ENCODE results near the gene YES1.

- TF ChIP-seq, protein P1, sequence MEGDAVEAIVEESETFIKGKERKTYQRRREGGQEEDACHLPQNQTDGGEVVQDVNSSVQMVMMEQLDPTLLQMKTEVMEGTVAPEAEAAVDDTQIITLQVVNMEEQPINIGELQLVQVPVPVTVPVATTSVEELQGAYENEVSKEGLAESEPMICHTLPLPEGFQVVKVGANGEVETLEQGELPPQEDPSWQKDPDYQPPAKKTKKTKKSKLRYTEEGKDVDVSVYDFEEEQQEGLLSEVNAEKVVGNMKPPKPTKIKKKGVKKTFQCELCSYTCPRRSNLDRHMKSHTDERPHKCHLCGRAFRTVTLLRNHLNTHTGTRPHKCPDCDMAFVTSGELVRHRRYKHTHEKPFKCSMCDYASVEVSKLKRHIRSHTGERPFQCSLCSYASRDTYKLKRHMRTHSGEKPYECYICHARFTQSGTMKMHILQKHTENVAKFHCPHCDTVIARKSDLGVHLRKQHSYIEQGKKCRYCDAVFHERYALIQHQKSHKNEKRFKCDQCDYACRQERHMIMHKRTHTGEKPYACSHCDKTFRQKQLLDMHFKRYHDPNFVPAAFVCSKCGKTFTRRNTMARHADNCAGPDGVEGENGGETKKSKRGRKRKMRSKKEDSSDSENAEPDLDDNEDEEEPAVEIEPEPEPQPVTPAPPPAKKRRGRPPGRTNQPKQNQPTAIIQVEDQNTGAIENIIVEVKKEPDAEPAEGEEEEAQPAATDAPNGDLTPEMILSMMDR (tag by site-specific recombination; IDR thresholded peaks at IDR 0.05), result no peak
- TF ChIP-seq ATF2 (tag by site-specific recombination; IDR thresholded peaks at IDR 0.05; ENCODE audit: low read depth) (no peak), ZNF280C (tag by site-specific recombination; IDR thresholded peaks at IDR 0.05) (no peak), ZNF747 (tag by site-specific recombination; IDR thresholded peaks at IDR 0.05) (no peak), ZBTB7A (tag by site-specific recombination; IDR thresholded peaks at IDR 0.05; ENCODE audit: low read depth) (no peak), MZF1 (tag by site-specific recombination; IDR thresholded peaks at IDR 0.05; ENCODE audit: borderline replicate concordance) (no peak), ZBTB21 (tag by site-specific recombination; IDR thresholded peaks at IDR 0.05) (no peak), PBX3 (CRISPR knock-in tag; IDR thresholded peaks at IDR 0.05) (no peak), ZNF433 (tag by site-specific recombination; IDR thresholded peaks at IDR 0.05; ENCODE audit: low read depth) (no peak)
- TF ChIP-seq, protein P2, sequence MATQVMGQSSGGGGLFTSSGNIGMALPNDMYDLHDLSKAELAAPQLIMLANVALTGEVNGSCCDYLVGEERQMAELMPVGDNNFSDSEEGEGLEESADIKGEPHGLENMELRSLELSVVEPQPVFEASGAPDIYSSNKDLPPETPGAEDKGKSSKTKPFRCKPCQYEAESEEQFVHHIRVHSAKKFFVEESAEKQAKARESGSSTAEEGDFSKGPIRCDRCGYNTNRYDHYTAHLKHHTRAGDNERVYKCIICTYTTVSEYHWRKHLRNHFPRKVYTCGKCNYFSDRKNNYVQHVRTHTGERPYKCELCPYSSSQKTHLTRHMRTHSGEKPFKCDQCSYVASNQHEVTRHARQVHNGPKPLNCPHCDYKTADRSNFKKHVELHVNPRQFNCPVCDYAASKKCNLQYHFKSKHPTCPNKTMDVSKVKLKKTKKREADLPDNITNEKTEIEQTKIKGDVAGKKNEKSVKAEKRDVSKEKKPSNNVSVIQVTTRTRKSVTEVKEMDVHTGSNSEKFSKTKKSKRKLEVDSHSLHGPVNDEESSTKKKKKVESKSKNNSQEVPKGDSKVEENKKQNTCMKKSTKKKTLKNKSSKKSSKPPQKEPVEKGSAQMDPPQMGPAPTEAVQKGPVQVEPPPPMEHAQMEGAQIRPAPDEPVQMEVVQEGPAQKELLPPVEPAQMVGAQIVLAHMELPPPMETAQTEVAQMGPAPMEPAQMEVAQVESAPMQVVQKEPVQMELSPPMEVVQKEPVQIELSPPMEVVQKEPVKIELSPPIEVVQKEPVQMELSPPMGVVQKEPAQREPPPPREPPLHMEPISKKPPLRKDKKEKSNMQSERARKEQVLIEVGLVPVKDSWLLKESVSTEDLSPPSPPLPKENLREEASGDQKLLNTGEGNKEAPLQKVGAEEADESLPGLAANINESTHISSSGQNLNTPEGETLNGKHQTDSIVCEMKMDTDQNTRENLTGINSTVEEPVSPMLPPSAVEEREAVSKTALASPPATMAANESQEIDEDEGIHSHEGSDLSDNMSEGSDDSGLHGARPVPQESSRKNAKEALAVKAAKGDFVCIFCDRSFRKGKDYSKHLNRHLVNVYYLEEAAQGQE (tag by site-specific recombination; IDR thresholded peaks at IDR 0.05), result no peak
These were observed 46.1 kb downstream of the YES1 start for GRCh38 chr18:765764-766549.
